Measurements from ENCODE around the gene IQCM. TPM values are rescaled to one million over a fixed set of nuclear protein-coding genes. Genes with fewer than 3 reads are reported as not detected.

The IQCM gene
- total RNA-seq, 4 donors from 2014 or later, result not detected

DNA sequence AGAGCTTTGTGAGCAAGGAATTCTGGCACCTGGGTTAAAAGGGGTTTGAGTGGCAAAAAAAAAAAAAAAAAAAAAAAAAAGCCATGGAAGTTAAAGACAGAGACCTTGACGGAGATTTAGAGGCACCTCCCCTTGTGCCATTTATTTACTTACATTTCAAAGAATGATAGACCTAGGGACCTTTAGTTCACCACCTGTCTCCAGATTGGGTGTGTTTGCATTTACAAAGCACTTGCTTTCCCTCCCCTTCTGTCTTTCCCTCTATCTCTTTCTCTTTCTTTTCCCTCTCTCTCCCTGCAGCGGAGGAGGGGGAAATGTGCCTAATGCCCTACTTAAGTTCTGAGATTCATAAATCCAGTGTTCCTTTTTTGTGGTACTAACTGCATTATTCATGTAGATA is 116.0 kb downstream of the IQCM start:
- TF ChIP-seq, protein P1, sequence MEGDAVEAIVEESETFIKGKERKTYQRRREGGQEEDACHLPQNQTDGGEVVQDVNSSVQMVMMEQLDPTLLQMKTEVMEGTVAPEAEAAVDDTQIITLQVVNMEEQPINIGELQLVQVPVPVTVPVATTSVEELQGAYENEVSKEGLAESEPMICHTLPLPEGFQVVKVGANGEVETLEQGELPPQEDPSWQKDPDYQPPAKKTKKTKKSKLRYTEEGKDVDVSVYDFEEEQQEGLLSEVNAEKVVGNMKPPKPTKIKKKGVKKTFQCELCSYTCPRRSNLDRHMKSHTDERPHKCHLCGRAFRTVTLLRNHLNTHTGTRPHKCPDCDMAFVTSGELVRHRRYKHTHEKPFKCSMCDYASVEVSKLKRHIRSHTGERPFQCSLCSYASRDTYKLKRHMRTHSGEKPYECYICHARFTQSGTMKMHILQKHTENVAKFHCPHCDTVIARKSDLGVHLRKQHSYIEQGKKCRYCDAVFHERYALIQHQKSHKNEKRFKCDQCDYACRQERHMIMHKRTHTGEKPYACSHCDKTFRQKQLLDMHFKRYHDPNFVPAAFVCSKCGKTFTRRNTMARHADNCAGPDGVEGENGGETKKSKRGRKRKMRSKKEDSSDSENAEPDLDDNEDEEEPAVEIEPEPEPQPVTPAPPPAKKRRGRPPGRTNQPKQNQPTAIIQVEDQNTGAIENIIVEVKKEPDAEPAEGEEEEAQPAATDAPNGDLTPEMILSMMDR (IDR thresholded peaks at IDR 0.05), result no peak
- no peak for DNase-seq (ENCODE audit: low spot score)
- ATAC-seq (ENCODE audit: low FRiP score), result no peak

- TF ChIP-seq, protein P1 (IDR thresholded peaks at IDR 0.05), result no peak
- no peak for DNase-seq (ENCODE audit: low spot score)
- no peak for ATAC-seq (ENCODE audit: low FRiP score)
These were observed 124.9 kb downstream of the IQCM start for GRCh38 chr4:149690726-149691125.

DNA sequence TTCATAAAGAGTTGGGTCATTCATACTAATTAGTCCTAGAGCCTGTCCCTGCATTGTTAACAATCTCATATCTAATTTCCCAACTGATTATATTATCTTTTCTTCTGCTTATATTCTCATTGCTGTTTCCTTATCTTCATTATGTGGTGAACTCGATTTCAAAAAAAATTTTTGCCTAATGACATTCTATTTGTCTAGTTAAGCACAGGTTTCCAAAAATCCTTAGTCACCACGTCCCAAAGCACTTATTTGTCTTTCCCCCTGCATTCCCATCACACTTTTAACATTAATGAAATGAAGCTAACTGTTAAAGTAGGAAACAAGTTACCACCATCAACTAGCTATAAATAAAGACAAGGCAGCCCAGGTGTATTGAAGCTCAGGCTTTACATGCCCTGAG is 131.1 kb downstream of the IQCM start:
- DNase-seq (ENCODE audit: low spot score), result no peak

DNA sequence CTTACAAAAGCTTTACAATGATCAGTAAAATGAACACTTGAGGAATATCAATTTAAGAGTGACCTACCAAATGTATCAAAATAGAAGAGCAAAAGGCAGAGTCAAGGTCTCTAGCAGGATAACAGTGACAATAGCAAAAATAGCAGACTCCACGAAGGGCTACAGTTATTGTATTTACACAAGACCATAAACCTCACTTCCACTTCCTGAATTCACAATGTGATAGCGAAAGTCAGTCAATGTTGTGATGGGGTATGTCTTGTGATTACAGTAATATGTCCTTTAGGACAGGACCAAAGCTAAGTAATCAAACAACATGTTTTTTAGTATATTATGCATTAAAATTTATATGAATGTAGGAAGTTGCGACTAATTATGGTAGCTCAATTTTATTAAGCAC is 139.6 kb downstream of the IQCM start:
- DNase-seq (ENCODE audit: low spot score), result no peak
- ATAC-seq (ENCODE audit: low FRiP score), result no peak
- TF ChIP-seq, protein P1 (IDR thresholded peaks at IDR 0.05), result no peak

More for the DNA sequence above, 131.1 kb downstream of the IQCM start:
- TF ChIP-seq, protein P1 (IDR thresholded peaks at IDR 0.05), result no peak
- ATAC-seq (ENCODE audit: low FRiP score), result no peak

DNA sequence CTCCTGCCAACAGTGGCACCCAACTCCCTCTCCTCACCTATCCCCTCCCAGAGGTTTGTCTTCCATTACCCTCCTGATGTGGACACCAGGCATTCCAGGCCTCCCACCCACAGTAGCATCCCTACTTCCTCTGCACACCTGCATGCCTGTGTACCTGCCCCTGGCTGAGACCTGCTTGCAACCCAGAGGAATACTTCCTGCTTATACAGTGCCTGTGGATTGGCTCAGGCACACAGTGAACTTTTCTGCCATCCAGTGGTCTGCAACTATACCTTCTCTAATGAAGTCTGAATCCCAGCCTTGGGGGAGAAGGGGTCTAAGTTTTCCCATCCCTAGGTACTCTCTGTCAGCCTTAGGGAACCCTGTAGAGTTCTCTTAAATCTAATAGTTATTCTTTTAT is 169.9 kb downstream of the IQCM start:
- ATAC-seq (ENCODE audit: low FRiP score) (no peak), DNase-seq (ENCODE audit: low spot score) (no peak)
- TF ChIP-seq, protein P1 (IDR thresholded peaks at IDR 0.05), result no peak

GRCh38 chr4:149638073-149638472 is 177.6 kb downstream of the IQCM start:
- DNase-seq (ENCODE audit: low spot score), result no peak
- TF ChIP-seq, protein P1 (IDR thresholded peaks at IDR 0.05), result no peak
- no peak for ATAC-seq (ENCODE audit: low FRiP score)

DNA sequence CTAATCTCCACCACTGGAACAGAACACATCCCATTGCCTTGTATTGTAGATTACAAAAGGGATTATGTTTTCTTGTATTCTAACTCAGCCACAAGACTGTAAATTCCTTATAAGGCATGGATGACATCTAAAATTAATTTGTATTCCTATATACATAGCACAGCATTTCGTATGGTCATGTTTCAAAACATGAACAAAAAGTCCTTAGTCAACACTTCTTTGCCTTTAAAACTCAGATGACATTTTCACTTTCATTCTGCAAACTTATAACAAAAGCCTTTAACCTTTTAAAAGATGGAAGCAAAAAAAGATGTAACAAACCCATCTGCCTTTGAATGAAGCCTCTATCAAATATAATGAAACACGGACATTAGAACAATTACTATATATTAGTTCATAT is 181.3 kb downstream of the IQCM start:
- no peak for DNase-seq (ENCODE audit: low spot score)
- no peak for ATAC-seq (ENCODE audit: low FRiP score)
- TF ChIP-seq, protein P1 (IDR thresholded peaks at IDR 0.05), result no peak

Data from omental fat pad (tissue), 4 donors.